Measurements from ENCODE around the gene OSER1.

GRCh38 chr20:44245977-44246376 is 35.4 kb upstream of the OSER1 start:
- no peak for TF ChIP-seq REST (IDR thresholded peaks at IDR 0.05; ENCODE audit: low read depth, low read length)
- no peak for TF ChIP-seq CTCF (IDR thresholded peaks at IDR 0.05)
- no peak for TF ChIP-seq USF2 (IDR thresholded peaks at IDR 0.05; ENCODE audit: borderline replicate concordance, low read depth, low read length)
- TF ChIP-seq RAD21 (IDR thresholded peaks at IDR 0.05; ENCODE audit: low read length): no peak
- no peak for TF ChIP-seq YY1 (IDR thresholded peaks at IDR 0.05; ENCODE audit: low read depth)

Data from SK-N-SH (cell line).